GM23248 (cell line): ENCODE results near the gene SCOC. TPM values are rescaled to one million over a fixed set of nuclear protein-coding genes. Genes with fewer than 3 reads are reported as not detected.

Experiments used
- DNase-seq: peaks from one replicate; pipeline ENCODE4 v3.0.0-alpha.2; 2015
- H2AFZ ChIP-seq: fragments of 200-600 bp; sonication (generic); 2 replicates; pipeline ENCODE4 v1.6.1; 2016; ENCODE audit warnings: antibody characterized with exemption
- H3F3A ChIP-seq: fragments of 200-600 bp; sonication (generic); 2 replicates; pipeline ENCODE4 v1.6.1; 2016; ENCODE audit warnings: mild to moderate bottlenecking, antibody characterized with exemption, mixed run types; ENCODE audit not compliant: insufficient read depth
- H3K27ac ChIP-seq: fragments of 200-600 bp; sonication (generic); 2 replicates; pipeline ENCODE4 v1.5.1; 2016; ENCODE audit warnings: mild to moderate bottlenecking
- H3K27me3 ChIP-seq: fragments of 200-600 bp; sonication (generic); replicated peaks from 2 replicates; pipeline ENCODE4 v1.6.1; 2016; ENCODE audit warnings: mild to moderate bottlenecking; ENCODE audit not compliant: insufficient read depth
- H3K36me3 ChIP-seq: fragments of 200-600 bp; sonication (generic); 2 replicates; pipeline ENCODE4 v1.6.1; 2016; ENCODE audit warnings: low read depth, mild to moderate bottlenecking
- H3K4me1 ChIP-seq: fragments of 200-600 bp; sonication (generic); 2 replicates; pipeline ENCODE4 v1.6.1; 2016; ENCODE audit warnings: mild to moderate bottlenecking; ENCODE audit not compliant: insufficient read depth
- H3K4me2 ChIP-seq: fragments of 200-600 bp; sonication (generic); one replicate; pipeline ENCODE4 v1.6.1; 2016; ENCODE audit warnings: mild to moderate bottlenecking; ENCODE audit not compliant: unreplicated experiment
- H3K4me3 ChIP-seq: fragments of 200-600 bp; sonication (generic); 2 replicates; pipeline ENCODE4 v1.5.1; 2016; ENCODE audit warnings: mild to moderate bottlenecking
- H3K79me2 ChIP-seq: fragments of 200-600 bp; sonication (generic); 2 replicates; pipeline ENCODE4 v1.6.1; 2016; ENCODE audit warnings: mild to moderate bottlenecking; ENCODE audit not compliant: insufficient read depth
- H3K9ac ChIP-seq: fragments of 200-600 bp; sonication (generic); 2 replicates; pipeline ENCODE4 v1.6.1; 2016; ENCODE audit warnings: mild to moderate bottlenecking
- H3K9me2 ChIP-seq: fragments of 200-600 bp; sonication (generic); 2 replicates; pipeline ENCODE4 v1.6.1; 2016; ENCODE audit warnings: mixed run types, mild to moderate bottlenecking, moderate library complexity; ENCODE audit not compliant: insufficient read depth
- H3K9me3 ChIP-seq: fragments of 200-600 bp; sonication (generic); one replicate; pipeline ENCODE4 v1.6.1; 2017; ENCODE audit warnings: low read depth
- H4K20me1 ChIP-seq: fragments of 200-600 bp; sonication (generic); 2 replicates; pipeline ENCODE4 v1.6.0; 2016; ENCODE audit not compliant: insufficient read depth
- EZH2 ChIP-seq: fragments of 200-600 bp; sonication (generic); IDR thresholded peaks from 2 replicates; pipeline ENCODE4 v1.6.1; 2018; ENCODE audit warnings: antibody characterized with exemption, mild to moderate bottlenecking; ENCODE audit not compliant: insufficient read depth, poor library complexity, severe bottlenecking
- EZH2phosphoT487 ChIP-seq: fragments of 200-600 bp; sonication (generic); IDR thresholded peaks from 2 replicates; pipeline ENCODE4 v1.6.1; 2018; ENCODE audit warnings: antibody characterized with exemption, moderate library complexity, mild to moderate bottlenecking, low read depth; ENCODE audit not compliant: insufficient read depth
- WGBS, 2 experiments: methylation state at CpG; one replicate each; pipeline ENCODE4 v1.1.6; 2015 to 2017; ENCODE audit warnings: low lambda C conversion rate in 2 of 2, low coverage in 1 of 2; ENCODE audit errors: missing lambda C conversion rate in 2 of 2; 5-methylcytosine and 5-hydroxymethylcytosine counted together
- in situ Hi-C: fragments of 300-500 bp; cut with MboI; formaldehyde crosslinking; loops from 2 replicates; pipeline ENCODE4 v1.15.0; 2020
- polyA plus RNA-seq: library from polyadenylated mRNA; unstranded; fragments of >200 nt; fragmentation: Nextera tagmentation; extraction: Ambion mirVana; gene quantifications from 2 replicates; pipeline ENCODE4 v1.2.1, GENCODE V29; 2016
- total RNA-seq: library from RNA; depleted of rRNA; stranded (reverse); fragments of >200 nt; shearing (Covaris generic); gene quantifications from 2 replicates; pipeline ENCODE4 v1.2.3, GENCODE V29; 2014

SCOC gene
- total and polyA plus RNA-seq, 2 experiments from 2014 or later = 104 to 124 TPM

DNA sequence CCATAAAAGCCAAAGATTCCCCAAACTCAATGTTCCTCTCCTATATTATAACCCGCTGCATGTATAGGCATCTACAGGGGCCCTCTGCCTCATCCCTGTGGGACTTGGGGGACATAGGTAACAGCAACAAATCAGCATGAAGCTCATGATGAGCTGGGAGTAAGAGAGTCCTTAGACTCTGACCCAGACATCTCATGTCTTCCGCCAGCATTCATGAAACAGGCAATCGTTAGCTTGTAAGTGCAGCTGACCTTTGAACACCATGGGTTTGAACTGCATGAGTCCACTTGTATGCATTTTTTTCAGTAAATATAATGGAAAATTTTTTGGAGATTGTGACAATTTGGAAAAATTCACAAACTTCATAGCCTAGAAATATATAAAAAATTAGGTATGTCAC lies 10.4 kb upstream of the SCOC start:
- DNase-seq = no peak
- Histone ChIP-seq H3K79me2 (no peaks in the 10 kb centered on the region), H2AFZ (no peak overlapping the region), H3K9me3 (no peaks in the 10 kb centered on the region), H3F3A (peaks cover 8% of the 10 kb centered on the region), H3K36me3 (no peaks in the 10 kb centered on the region), H3K4me2 (no peak overlapping the region), H3K27ac (no peak overlapping the region), H3K9me2 (no peaks in the 10 kb centered on the region), H3K27me3 (no peaks in the 10 kb centered on the region), H3K4me3 (no peak overlapping the region), H4K20me1 (no peaks in the 10 kb centered on the region), H3K9ac (no peak overlapping the region), H3K4me1 (peaks cover 8% of the 10 kb centered on the region; the same call in 1 of the 2 replicates)
- WGBS, 2 experiments = 96 to 98% methylated on average over 3 of the region's 3 CpGs
- TF ChIP-seq EZH2phosphoT487 = no peak
- in situ Hi-C loops = loop anchor here (10.0 to 25.0 kb wide), 3 partner anchors 249 to 774 kb away; partner anchors contain the start of gene RNF150

- no peak for DNase-seq
Observed at GRCh38 chr4:140363558-140363957, 9.9 kb upstream of the SCOC start.

DNA sequence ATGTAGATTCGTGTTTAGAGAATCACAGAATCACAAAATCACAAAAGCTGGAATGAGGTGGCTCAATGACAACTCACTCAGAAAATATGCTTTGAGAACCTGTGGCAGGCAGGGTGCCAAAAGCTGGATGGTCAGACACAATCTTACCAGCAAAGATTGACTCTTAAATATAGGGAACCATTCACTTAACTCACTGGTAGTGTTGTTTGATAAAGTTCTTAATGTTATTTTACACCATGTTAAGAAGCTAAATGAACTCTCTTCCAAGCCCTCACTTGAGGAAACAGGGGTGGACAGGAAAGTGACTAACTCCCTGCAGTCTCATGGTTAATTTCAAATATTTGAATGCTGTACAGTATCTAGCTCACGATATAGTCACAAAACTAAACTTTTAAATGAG lies 5.7 kb upstream of the SCOC start:
- in situ Hi-C loops = loop anchor here (10.0 to 25.0 kb wide), 3 partner anchors 245 to 770 kb away; partner anchors contain the start of gene RNF150
- Histone ChIP-seq H3K4me2 (peak overlapping the region; percentile 59), H2AFZ (peak overlapping the region; percentile 46), H3K27me3 (no peaks in the 10 kb centered on the region), H3F3A (peaks cover 17% of the 10 kb centered on the region), H3K9me2 (no peaks in the 10 kb centered on the region), H3K9me3 (no peaks in the 10 kb centered on the region), H3K4me3 (0 out of 2 replicates have a peak overlapping the region, but pooled peaks have one; percentile 14), H3K36me3 (no peaks in the 10 kb centered on the region), H3K79me2 (no peaks in the 10 kb centered on the region), H3K9ac (no peak overlapping the region), H3K4me1 (peaks cover 12% of the 10 kb centered on the region; the same call in 1 of the 2 replicates), H4K20me1 (no peaks in the 10 kb centered on the region), H3K27ac (peak overlapping the region; percentile 41)
- WGBS, 2 experiments = 0 to 3% methylated on average over 2 of the region's 2 CpGs
- DNase-seq = peak; percentile 74
- TF ChIP-seq EZH2phosphoT487 (no peak), EZH2 (no peak)

More at GRCh38 chr4:140363558-140363957, 9.9 kb upstream of the SCOC start:
- Histone ChIP-seq H3K79me2 (no peaks in the 10 kb centered on the region), H3K9ac (no peak overlapping the region), H3K9me3 (no peaks in the 10 kb centered on the region), H3K27me3 (no peaks in the 10 kb centered on the region), H3K4me1 (peaks cover 12% of the 10 kb centered on the region; the same call in 1 of the 2 replicates), H3K9me2 (no peaks in the 10 kb centered on the region), H3K36me3 (no peaks in the 10 kb centered on the region), H2AFZ (no peak overlapping the region), H3K4me3 (no peak overlapping the region), H3K4me2 (no peak overlapping the region), H3K27ac (no peak overlapping the region), H4K20me1 (no peaks in the 10 kb centered on the region), H3F3A (peaks cover 11% of the 10 kb centered on the region)
- in situ Hi-C loops = loop anchor here (10.0 to 25.0 kb wide), 3 partner anchors 249 to 774 kb away; partner anchors contain the start of gene RNF150
- TF ChIP-seq EZH2phosphoT487 = no peak
- TF ChIP-seq EZH2 = no peak

DNA sequence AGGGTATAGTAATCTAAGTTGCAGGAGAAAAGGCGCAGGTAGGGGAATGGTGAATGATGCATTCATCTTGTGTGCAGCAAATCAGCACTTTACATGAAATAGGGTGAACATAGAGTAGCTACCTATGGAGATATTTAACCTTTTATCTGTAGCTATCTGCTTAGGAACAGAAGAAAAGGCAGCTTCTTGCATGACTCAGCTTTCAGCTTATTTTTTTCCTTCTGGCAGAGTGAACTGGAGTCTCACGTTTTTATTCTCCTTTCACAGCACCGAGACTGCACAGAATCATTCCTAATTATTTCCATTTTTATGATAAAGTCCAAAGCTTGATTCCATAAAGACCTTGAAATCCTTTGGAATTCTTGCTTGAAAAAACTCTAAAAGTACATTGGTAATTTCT lies 4.8 kb upstream of the SCOC start:
- H4K20me1 ChIP-seq = no peaks in the 10 kb centered on the region
- H3K36me3 ChIP-seq = no peaks in the 10 kb centered on the region
- H3K27me3 ChIP-seq = no peaks in the 10 kb centered on the region
- 76% methylated on average over 3 of the region's 3 CpGs for WGBS, 2 experiments
- no peak overlapping the region for H3K27ac ChIP-seq
- no peak overlapping the region for H3K9ac ChIP-seq
- no peaks in the 10 kb centered on the region for H3K9me2 ChIP-seq
- H3K4me1 ChIP-seq = peaks cover 12% of the 10 kb centered on the region; the same call in 1 of the 2 replicates
- peak; percentile 7 for DNase-seq
- TF ChIP-seq EZH2phosphoT487 = no peak
- TF ChIP-seq EZH2 = no peak
- H3K79me2 ChIP-seq = no peaks in the 10 kb centered on the region
- no peak overlapping the region for H3K4me2 ChIP-seq
- no peaks in the 10 kb centered on the region for H3K9me3 ChIP-seq
- peaks cover 21% of the 10 kb centered on the region for H3F3A ChIP-seq
- H2AFZ ChIP-seq = no peak overlapping the region
- in situ Hi-C loops = loop anchor here (10.0 to 25.0 kb wide), 3 partner anchors 244 to 769 kb away; partner anchors contain the start of gene RNF150
- H3K4me3 ChIP-seq = no peak overlapping the region
